Measurements from ENCODE around the gene DTD2.

DNA sequence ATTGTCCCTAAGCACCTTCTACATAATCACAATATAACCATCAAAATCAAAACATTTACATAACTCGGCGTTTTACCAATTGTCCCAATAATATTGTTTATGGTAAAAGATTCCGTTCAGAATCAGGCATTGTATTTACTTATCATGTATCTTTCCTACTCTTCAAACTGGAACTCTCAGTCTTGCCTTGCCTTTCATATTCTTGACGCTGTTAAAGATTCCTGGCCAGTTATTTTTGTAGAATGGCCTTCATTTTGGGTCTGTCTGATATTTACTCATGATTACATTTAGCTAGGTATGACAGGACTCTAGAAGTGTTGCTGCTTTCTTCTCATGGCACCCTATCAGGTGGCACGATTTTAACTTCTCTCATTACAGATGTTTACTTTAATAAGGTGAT, 36.1 kb downstream of the DTD2 start:
- no peak for TF ChIP-seq ARNTL (CRISPR knock-in tag; IDR thresholded peaks at IDR 0.05; ENCODE audit: borderline replicate concordance, low read depth)
- no peak for TF ChIP-seq RARB (CRISPR knock-in tag; IDR thresholded peaks at IDR 0.05)
- TF ChIP-seq, protein P1, sequence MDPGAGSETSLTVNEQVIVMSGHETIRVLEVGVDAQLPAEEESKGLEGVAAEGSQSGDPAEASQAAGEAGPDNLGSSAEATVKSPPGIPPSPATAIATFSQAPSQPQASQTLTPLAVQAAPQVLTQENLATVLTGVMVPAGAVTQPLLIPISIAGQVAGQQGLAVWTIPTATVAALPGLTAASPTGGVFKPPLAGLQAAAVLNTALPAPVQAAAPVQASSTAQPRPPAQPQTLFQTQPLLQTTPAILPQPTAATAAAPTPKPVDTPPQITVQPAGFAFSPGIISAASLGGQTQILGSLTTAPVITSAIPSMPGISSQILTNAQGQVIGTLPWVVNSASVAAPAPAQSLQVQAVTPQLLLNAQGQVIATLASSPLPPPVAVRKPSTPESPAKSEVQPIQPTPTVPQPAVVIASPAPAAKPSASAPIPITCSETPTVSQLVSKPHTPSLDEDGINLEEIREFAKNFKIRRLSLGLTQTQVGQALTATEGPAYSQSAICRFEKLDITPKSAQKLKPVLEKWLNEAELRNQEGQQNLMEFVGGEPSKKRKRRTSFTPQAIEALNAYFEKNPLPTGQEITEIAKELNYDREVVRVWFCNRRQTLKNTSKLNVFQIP (CRISPR knock-in tag; IDR thresholded peaks at IDR 0.05; ENCODE audit: borderline replicate concordance, low read depth), result no peak
- TF ChIP-seq, protein P2, sequence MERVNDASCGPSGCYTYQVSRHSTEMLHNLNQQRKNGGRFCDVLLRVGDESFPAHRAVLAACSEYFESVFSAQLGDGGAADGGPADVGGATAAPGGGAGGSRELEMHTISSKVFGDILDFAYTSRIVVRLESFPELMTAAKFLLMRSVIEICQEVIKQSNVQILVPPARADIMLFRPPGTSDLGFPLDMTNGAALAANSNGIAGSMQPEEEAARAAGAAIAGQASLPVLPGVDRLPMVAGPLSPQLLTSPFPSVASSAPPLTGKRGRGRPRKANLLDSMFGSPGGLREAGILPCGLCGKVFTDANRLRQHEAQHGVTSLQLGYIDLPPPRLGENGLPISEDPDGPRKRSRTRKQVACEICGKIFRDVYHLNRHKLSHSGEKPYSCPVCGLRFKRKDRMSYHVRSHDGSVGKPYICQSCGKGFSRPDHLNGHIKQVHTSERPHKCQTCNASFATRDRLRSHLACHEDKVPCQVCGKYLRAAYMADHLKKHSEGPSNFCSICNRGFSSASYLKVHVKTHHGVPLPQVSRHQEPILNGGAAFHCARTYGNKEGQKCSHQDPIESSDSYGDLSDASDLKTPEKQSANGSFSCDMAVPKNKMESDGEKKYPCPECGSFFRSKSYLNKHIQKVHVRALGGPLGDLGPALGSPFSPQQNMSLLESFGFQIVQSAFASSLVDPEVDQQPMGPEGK (CRISPR knock-in tag; IDR thresholded peaks at IDR 0.05; ENCODE audit: borderline replicate concordance), result no peak
- no peak for TF ChIP-seq TOX (CRISPR knock-in tag; IDR thresholded peaks at IDR 0.05; ENCODE audit: borderline replicate concordance)
- TF ChIP-seq, protein P3, sequence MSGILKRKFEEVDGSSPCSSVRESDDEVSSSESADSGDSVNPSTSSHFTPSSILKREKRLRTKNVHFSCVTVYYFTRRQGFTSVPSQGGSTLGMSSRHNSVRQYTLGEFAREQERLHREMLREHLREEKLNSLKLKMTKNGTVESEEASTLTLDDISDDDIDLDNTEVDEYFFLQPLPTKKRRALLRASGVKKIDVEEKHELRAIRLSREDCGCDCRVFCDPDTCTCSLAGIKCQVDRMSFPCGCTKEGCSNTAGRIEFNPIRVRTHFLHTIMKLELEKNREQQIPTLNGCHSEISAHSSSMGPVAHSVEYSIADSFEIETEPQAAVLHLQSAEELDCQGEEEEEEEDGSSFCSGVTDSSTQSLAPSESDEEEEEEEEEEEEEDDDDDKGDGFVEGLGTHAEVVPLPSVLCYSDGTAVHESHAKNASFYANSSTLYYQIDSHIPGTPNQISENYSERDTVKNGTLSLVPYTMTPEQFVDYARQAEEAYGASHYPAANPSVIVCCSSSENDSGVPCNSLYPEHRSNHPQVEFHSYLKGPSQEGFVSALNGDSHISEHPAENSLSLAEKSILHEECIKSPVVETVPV (CRISPR knock-in tag; IDR thresholded peaks at IDR 0.05), result no peak
- no peak for TF ChIP-seq ZFP3 (CRISPR knock-in tag; IDR thresholded peaks at IDR 0.05)
